ENCODE measurements around the gene MRC2. TPM values are rescaled to one million over a fixed set of nuclear protein-coding genes. Genes with fewer than 3 reads are reported as not detected.

MRC2 gene
- total and polyA plus RNA-seq, 9 of the 15 experiments (the other 6 are each of a cell fraction or from before 2014, with no cell fraction given): 0.28 to 11.5 (median 6.6) TPM

DNA sequence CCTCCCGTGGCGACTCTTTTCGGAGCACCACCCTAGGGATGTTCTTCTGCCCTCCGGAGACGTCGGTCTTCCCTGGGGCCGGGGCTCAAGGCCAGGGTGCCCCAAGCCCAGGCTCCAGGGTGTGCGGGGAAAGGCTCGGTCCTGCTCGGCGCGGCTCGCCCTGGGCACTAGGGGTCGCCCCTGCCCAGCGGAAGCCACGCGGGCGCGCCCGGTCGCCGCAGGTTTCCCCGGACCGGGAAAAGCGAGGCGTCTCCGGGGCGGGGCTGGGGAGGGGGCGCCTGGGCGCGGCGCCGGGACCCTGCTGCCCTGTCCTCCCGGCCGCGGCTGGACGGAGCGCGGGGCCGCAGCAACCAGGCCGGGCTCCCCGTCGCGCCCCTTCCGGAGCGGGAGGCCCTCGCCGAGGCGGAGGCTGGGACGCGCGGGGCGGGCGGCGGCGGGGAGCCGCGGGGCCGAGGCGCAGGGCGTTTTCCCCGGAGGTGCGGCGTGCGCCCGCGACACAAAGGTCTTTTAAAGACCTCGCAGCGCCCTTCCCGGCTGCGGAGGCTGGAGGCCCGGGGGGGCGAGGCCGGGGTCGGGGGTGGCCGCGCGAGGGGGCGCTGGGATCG, 76.4 kb downstream of the MRC2 start (continued):
- TF ChIP-seq, protein P1, sequence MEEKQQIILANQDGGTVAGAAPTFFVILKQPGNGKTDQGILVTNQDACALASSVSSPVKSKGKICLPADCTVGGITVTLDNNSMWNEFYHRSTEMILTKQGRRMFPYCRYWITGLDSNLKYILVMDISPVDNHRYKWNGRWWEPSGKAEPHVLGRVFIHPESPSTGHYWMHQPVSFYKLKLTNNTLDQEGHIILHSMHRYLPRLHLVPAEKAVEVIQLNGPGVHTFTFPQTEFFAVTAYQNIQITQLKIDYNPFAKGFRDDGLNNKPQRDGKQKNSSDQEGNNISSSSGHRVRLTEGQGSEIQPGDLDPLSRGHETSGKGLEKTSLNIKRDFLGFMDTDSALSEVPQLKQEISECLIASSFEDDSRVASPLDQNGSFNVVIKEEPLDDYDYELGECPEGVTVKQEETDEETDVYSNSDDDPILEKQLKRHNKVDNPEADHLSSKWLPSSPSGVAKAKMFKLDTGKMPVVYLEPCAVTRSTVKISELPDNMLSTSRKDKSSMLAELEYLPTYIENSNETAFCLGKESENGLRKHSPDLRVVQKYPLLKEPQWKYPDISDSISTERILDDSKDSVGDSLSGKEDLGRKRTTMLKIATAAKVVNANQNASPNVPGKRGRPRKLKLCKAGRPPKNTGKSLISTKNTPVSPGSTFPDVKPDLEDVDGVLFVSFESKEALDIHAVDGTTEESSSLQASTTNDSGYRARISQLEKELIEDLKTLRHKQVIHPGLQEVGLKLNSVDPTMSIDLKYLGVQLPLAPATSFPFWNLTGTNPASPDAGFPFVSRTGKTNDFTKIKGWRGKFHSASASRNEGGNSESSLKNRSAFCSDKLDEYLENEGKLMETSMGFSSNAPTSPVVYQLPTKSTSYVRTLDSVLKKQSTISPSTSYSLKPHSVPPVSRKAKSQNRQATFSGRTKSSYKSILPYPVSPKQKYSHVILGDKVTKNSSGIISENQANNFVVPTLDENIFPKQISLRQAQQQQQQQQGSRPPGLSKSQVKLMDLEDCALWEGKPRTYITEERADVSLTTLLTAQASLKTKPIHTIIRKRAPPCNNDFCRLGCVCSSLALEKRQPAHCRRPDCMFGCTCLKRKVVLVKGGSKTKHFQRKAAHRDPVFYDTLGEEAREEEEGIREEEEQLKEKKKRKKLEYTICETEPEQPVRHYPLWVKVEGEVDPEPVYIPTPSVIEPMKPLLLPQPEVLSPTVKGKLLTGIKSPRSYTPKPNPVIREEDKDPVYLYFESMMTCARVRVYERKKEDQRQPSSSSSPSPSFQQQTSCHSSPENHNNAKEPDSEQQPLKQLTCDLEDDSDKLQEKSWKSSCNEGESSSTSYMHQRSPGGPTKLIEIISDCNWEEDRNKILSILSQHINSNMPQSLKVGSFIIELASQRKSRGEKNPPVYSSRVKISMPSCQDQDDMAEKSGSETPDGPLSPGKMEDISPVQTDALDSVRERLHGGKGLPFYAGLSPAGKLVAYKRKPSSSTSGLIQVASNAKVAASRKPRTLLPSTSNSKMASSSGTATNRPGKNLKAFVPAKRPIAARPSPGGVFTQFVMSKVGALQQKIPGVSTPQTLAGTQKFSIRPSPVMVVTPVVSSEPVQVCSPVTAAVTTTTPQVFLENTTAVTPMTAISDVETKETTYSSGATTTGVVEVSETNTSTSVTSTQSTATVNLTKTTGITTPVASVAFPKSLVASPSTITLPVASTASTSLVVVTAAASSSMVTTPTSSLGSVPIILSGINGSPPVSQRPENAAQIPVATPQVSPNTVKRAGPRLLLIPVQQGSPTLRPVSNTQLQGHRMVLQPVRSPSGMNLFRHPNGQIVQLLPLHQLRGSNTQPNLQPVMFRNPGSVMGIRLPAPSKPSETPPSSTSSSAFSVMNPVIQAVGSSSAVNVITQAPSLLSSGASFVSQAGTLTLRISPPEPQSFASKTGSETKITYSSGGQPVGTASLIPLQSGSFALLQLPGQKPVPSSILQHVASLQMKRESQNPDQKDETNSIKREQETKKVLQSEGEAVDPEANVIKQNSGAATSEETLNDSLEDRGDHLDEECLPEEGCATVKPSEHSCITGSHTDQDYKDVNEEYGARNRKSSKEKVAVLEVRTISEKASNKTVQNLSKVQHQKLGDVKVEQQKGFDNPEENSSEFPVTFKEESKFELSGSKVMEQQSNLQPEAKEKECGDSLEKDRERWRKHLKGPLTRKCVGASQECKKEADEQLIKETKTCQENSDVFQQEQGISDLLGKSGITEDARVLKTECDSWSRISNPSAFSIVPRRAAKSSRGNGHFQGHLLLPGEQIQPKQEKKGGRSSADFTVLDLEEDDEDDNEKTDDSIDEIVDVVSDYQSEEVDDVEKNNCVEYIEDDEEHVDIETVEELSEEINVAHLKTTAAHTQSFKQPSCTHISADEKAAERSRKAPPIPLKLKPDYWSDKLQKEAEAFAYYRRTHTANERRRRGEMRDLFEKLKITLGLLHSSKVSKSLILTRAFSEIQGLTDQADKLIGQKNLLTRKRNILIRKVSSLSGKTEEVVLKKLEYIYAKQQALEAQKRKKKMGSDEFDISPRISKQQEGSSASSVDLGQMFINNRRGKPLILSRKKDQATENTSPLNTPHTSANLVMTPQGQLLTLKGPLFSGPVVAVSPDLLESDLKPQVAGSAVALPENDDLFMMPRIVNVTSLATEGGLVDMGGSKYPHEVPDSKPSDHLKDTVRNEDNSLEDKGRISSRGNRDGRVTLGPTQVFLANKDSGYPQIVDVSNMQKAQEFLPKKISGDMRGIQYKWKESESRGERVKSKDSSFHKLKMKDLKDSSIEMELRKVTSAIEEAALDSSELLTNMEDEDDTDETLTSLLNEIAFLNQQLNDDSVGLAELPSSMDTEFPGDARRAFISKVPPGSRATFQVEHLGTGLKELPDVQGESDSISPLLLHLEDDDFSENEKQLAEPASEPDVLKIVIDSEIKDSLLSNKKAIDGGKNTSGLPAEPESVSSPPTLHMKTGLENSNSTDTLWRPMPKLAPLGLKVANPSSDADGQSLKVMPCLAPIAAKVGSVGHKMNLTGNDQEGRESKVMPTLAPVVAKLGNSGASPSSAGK (IDR thresholded peaks at IDR 0.05): no peak
- TF ChIP-seq SMAD1 (IDR thresholded peaks at IDR 0.05; ENCODE audit: low read depth, low read length, partially characterized antibody) (no peak), NR2F6 (CRISPR knock-in tag; IDR thresholded peaks at IDR 0.05) (no peak), ZNF24 (IDR thresholded peaks at IDR 0.05) (no peak), SMARCA4 (IDR thresholded peaks at IDR 0.05) (no peak), PRMT5 (CRISPR knock-in tag; IDR thresholded peaks at IDR 0.05) (no peak), DDX20 (tag; IDR thresholded peaks at IDR 0.05; ENCODE audit: low read depth) (no peak), MAFF (IDR thresholded peaks at IDR 0.05; ENCODE audit: low read length) (no peak)
- TF ChIP-seq, protein P2, sequence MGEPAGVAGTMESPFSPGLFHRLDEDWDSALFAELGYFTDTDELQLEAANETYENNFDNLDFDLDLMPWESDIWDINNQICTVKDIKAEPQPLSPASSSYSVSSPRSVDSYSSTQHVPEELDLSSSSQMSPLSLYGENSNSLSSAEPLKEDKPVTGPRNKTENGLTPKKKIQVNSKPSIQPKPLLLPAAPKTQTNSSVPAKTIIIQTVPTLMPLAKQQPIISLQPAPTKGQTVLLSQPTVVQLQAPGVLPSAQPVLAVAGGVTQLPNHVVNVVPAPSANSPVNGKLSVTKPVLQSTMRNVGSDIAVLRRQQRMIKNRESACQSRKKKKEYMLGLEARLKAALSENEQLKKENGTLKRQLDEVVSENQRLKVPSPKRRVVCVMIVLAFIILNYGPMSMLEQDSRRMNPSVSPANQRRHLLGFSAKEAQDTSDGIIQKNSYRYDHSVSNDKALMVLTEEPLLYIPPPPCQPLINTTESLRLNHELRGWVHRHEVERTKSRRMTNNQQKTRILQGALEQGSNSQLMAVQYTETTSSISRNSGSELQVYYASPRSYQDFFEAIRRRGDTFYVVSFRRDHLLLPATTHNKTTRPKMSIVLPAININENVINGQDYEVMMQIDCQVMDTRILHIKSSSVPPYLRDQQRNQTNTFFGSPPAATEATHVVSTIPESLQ (CRISPR knock-in tag; IDR thresholded peaks at IDR 0.05): no peak
- TF ChIP-seq, protein P3, sequence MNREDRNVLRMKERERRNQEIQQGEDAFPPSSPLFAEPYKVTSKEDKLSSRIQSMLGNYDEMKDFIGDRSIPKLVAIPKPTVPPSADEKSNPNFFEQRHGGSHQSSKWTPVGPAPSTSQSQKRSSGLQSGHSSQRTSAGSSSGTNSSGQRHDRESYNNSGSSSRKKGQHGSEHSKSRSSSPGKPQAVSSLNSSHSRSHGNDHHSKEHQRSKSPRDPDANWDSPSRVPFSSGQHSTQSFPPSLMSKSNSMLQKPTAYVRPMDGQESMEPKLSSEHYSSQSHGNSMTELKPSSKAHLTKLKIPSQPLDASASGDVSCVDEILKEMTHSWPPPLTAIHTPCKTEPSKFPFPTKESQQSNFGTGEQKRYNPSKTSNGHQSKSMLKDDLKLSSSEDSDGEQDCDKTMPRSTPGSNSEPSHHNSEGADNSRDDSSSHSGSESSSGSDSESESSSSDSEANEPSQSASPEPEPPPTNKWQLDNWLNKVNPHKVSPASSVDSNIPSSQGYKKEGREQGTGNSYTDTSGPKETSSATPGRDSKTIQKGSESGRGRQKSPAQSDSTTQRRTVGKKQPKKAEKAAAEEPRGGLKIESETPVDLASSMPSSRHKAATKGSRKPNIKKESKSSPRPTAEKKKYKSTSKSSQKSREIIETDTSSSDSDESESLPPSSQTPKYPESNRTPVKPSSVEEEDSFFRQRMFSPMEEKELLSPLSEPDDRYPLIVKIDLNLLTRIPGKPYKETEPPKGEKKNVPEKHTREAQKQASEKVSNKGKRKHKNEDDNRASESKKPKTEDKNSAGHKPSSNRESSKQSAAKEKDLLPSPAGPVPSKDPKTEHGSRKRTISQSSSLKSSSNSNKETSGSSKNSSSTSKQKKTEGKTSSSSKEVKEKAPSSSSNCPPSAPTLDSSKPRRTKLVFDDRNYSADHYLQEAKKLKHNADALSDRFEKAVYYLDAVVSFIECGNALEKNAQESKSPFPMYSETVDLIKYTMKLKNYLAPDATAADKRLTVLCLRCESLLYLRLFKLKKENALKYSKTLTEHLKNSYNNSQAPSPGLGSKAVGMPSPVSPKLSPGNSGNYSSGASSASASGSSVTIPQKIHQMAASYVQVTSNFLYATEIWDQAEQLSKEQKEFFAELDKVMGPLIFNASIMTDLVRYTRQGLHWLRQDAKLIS (CRISPR knock-in tag; IDR thresholded peaks at IDR 0.05): no peak

Measured in K562 (cell line).